GM12872 (cell line): ENCODE results near the gene C2CD3.

ENCODE experiments used
- CTCF ChIP-seq: IDR thresholded peaks from 3 replicates; pipeline ENCODE4 v1.5.1; 2011; ENCODE audit warnings: low read depth, mild to moderate bottlenecking, low read length, moderate library complexity; ENCODE audit not compliant: insufficient read depth

Gene C2CD3

GRCh38 chr11:74141241-74141695, 29.5 kb downstream of the C2CD3 start:
- no peak for TF ChIP-seq CTCF

GRCh38 chr11:74139151-74139918, 31.5 kb downstream of the C2CD3 start:
- no peak for TF ChIP-seq CTCF

- TF ChIP-seq CTCF = no peak
Measured at GRCh38 chr11:74138572-74138971, 32.2 kb downstream of the C2CD3 start.

- TF ChIP-seq CTCF = no peak
Measured at GRCh38 chr11:74138021-74138420, 32.8 kb downstream of the C2CD3 start.

- no peak for TF ChIP-seq CTCF
Measured at GRCh38 chr11:74135127-74135840, 35.5 kb downstream of the C2CD3 start.

GRCh38 chr11:74134661-74135060, 36.1 kb downstream of the C2CD3 start:
- TF ChIP-seq CTCF = no peak

- TF ChIP-seq CTCF = no peak
Measured at GRCh38 chr11:74133436-74133835, 37.4 kb downstream of the C2CD3 start.
